ENCODE results near the gene PPARG. TPM values are rescaled to one million over a fixed set of nuclear protein-coding genes. Genes with fewer than 3 reads are reported as not detected.

The PPARG gene
- total RNA-seq, 1 donor from 2014 or later: 80.7 TPM

GRCh38 chr3:12408984-12409683 lies 120.3 kb downstream of the PPARG start:
- no peak for DNase-seq
- ATAC-seq: no peak
- intact Hi-C loops (cut with DNase I): no loop called here
- H3K9me3 ChIP-seq: no peaks in the 10 kb centered on the region
- H3K4me1 ChIP-seq: peaks cover 1% of the 10 kb centered on the region
- no peak overlapping the region for H3K27ac ChIP-seq
- H3K4me3 ChIP-seq: no peak overlapping the region
- H3K27me3 ChIP-seq: no peaks in the 10 kb centered on the region
- no peaks in the 10 kb centered on the region for H3K36me3 ChIP-seq
- no peak for TF ChIP-seq CTCF (IDR thresholded peaks at IDR 0.05)

GRCh38 chr3:12409684-12410596 lies 121.1 kb downstream of the PPARG start:
- no peak for TF ChIP-seq CTCF (IDR thresholded peaks at IDR 0.05)
- Histone ChIP-seq H3K27ac (no peak overlapping the region), H3K36me3 (no peaks in the 10 kb centered on the region), H3K4me3 (no peak overlapping the region), H3K9me3 (no peaks in the 10 kb centered on the region), H3K4me1 (peaks cover 5% of the 10 kb centered on the region), H3K27me3 (no peaks in the 10 kb centered on the region)
- DNase-seq (no peak), ATAC-seq (no peak)
- intact Hi-C loops (cut with DNase I): no loop called here

GRCh38 chr3:12413721-12414255 lies 124.9 kb downstream of the PPARG start:
- no peaks in the 10 kb centered on the region for H3K36me3 ChIP-seq
- peaks cover 5% of the 10 kb centered on the region for H3K4me1 ChIP-seq
- no peaks in the 10 kb centered on the region for H3K9me3 ChIP-seq
- no peak overlapping the region for H3K4me3 ChIP-seq
- H3K27me3 ChIP-seq: no peaks in the 10 kb centered on the region
- ATAC-seq (peak; percentile 76), DNase-seq (no peak)
- H3K27ac ChIP-seq: no peak overlapping the region
- TF ChIP-seq CTCF (IDR thresholded peaks at IDR 0.05): no peak
- intact Hi-C loops (cut with DNase I): no loop called here

- intact Hi-C loops (cut with DNase I): no loop called here
- Histone ChIP-seq H3K4me1 (peaks cover 5% of the 10 kb centered on the region), H3K27ac (no peak overlapping the region), H3K27me3 (no peaks in the 10 kb centered on the region), H3K4me3 (no peak overlapping the region), H3K36me3 (no peaks in the 10 kb centered on the region), H3K9me3 (no peaks in the 10 kb centered on the region)
- DNase-seq (no peak), ATAC-seq (no peak)
- no peak for TF ChIP-seq CTCF (IDR thresholded peaks at IDR 0.05)
Measured at GRCh38 chr3:12415014-12415680, 126.3 kb downstream of the PPARG start.

- no peak for TF ChIP-seq CTCF (IDR thresholded peaks at IDR 0.05)
- peaks cover 5% of the 10 kb centered on the region for H3K4me1 ChIP-seq
- H3K36me3 ChIP-seq: no peaks in the 10 kb centered on the region
- no peak for DNase-seq
- ATAC-seq: no peak
- H3K4me3 ChIP-seq: no peak overlapping the region
- H3K27ac ChIP-seq: no peak overlapping the region
- no peaks in the 10 kb centered on the region for H3K27me3 ChIP-seq
- intact Hi-C loops (cut with DNase I): no loop called here
- H3K9me3 ChIP-seq: no peaks in the 10 kb centered on the region
Measured at GRCh38 chr3:12416731-12417130, 127.9 kb downstream of the PPARG start.

Measured in upper lobe of right lung (tissue), 1 donor.